HG03565 (cell line): Measurements from ENCODE around the gene TRIP6.

ENCODE experiments used
- ATAC-seq: cut with Tn5 transposase; IDR thresholded peaks from one replicate; pipeline ENCODE4 v1.9.1; 2021; ENCODE audit warnings: mild to moderate bottlenecking, moderate library complexity; ENCODE audit not compliant: unreplicated experiment

Gene TRIP6

GRCh38 chr7:100873599-100874299 is 6.6 kb downstream of the TRIP6 start:
- no peak for ATAC-seq

- no peak for ATAC-seq
Observed at GRCh38 chr7:100874300-100874576, 7.1 kb downstream of the TRIP6 start.

GRCh38 chr7:100874577-100875355 is 7.6 kb downstream of the TRIP6 start, which contains the start of gene SRRT:
SRRT (plus strand) TSS chr7:100875103; CDS start chr7:100875591, 488 bp downstream.
- peak; percentile 86 for ATAC-seq

- ATAC-seq, result peak; percentile 6
Observed at GRCh38 chr7:100875356-100875751, 8.2 kb downstream of the TRIP6 start.

GRCh38 chr7:100878013-100878412 is 10.8 kb downstream of the TRIP6 start:
- no peak for ATAC-seq

- ATAC-seq, result no peak
Observed at GRCh38 chr7:100878685-100879084, 11.5 kb downstream of the TRIP6 start.

GRCh38 chr7:100879685-100880261 is 12.6 kb downstream of the TRIP6 start:
- no peak for ATAC-seq

- ATAC-seq, result no peak
Observed at GRCh38 chr7:100880645-100881044, 13.5 kb downstream of the TRIP6 start.

- ATAC-seq, result no peak
Observed at GRCh38 chr7:100881136-100881535, 13.9 kb downstream of the TRIP6 start.

- no peak for ATAC-seq
Observed at GRCh38 chr7:100882201-100882600, 15.0 kb downstream of the TRIP6 start.

- no peak for ATAC-seq
Observed at GRCh38 chr7:100882785-100883526, 15.8 kb downstream of the TRIP6 start.

- no peak for ATAC-seq
Observed at GRCh38 chr7:100884736-100885439, 17.7 kb downstream of the TRIP6 start.

- no peak for ATAC-seq
Observed at GRCh38 chr7:100885440-100886141, 18.4 kb downstream of the TRIP6 start.

- no peak for ATAC-seq
Observed at GRCh38 chr7:100886142-100886935, 19.2 kb downstream of the TRIP6 start.

- no peak for ATAC-seq
Observed at GRCh38 chr7:100886936-100887515, 19.8 kb downstream of the TRIP6 start.

- peak; percentile 31 for ATAC-seq
Observed at GRCh38 chr7:100887516-100888290, 20.5 kb downstream of the TRIP6 start.

GRCh38 chr7:100888291-100888987 is 21.3 kb downstream of the TRIP6 start:
- ATAC-seq, result no peak
